ENCODE data around the gene CLN6.
"Not testable (repeated sequence)": the region's sequence is repeated elsewhere in the genome, so short reads cannot be mapped to it uniquely, and the experiment has no call there.

CLN6 gene

DNA sequence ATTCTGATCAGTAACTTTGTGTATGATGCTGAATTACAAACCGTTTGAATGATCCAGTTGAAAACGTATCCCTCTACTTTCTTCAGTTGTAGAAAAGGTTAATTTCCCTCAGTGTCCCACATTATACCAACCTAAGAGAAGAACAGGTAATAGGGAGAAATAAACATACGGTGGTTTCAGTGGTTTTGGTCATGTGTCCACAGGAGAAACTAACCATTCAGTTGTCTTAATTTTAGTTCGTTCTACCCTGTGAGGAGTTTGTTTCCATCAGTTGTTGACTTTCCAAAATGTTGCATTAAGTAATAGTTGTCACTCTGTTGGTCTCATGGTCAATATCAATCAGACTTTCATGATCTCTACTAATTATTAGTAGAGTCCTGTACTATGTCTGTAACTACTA is 39.5 kb downstream of the CLN6 start:
- no peak for DNase-seq (ENCODE audit: low read depth)

- no peak for DNase-seq (ENCODE audit: low read depth)
These were observed 40.9 kb downstream of the CLN6 start for GRCh38 chr15:68188647-68189046.

DNA sequence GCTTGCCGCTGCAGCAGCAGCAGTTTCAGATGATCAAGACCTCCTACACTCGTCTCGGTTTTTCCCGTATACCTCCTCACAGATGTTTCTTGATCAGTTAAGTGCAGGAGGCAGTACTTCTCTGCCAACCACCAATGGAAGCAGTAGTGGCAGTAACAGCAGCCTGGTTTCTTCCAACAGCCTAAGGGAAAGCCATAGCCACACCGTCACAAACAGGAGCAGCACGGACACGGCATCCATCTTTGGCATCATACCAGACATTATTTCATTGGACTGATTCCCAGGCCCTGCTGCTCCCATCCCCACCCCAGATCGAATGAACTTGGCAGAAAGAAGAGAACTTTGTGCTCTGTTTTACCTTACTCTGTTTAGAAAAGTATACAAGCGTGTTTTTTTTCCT is 42.0 kb downstream of the CLN6 start:
- no peak for DNase-seq (ENCODE audit: low read depth)

DNA sequence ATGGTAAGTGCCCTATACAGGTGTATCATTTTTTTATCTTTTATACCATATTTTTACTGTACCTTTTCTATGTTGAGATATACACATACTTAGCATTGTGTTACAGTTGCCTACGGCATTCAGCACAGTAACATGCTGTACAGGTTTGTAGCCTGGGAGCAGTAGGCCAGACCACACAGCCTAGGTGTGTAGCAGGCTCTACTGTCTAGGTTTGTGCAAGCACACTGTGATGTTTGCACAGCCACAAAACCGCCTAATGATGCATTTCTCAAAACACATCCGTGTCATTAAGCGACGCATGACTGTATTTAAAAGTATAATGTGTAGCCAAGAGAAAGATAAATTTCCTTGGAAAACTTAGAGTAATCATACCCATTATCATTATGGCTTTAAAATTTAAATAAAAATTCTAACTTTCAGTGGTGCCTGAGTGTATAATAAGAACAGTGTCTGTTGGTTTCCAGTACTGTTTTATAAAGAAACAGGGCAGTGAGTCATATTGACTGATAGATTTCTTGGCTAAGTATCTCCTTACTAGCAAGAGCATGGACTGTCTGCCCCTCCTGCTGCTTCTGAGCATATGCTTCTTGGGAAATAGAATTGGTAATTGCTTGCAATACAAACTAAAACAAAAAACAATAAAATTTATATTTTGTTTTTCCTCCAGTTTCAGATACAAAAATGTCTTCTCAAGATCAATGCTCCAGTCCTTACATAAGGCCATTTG is 42.7 kb downstream of the CLN6 start:
- no peak for DNase-seq (ENCODE audit: low read depth)

DNA sequence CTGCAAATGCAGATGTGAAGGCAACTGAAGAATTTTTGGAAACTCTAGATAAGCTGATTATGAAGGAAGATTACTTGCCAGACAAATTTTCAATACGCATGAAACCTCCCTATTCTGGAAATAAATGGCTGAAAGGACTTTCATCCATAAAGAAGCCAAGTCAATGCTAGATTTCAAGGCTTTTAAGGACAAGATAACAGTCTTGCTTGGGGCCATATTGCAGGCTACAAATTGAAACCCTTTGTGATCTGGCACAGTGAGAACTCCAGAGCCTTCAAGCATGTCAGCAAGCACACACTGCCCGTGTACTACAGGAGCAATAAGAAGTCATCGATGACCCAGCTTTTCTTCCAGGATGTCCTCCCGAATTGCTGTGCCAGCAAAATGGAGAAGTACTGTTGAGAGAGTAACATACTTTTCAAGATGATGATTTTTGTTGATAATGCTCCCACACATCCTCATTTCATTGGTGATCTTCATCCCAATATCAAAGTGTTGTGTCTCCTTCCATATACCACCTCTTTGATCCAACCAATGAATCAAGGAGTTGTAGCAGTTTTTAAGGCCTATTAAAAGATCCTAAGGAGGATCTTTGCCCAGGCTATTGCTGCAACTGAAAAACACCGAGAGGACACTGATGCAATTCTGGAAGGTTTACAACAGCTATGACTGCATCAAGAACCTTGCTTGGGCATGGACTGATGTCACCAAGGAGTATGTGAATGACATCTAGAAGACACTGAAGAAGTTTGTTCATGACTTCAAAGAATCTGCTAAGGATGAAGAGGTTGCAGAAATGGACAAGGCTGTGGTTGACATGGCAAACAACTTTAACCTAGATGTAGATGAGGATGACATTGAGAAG is 44.7 kb downstream of the CLN6 start:
- DNase-seq (ENCODE audit: low read depth) = no peak

DNA sequence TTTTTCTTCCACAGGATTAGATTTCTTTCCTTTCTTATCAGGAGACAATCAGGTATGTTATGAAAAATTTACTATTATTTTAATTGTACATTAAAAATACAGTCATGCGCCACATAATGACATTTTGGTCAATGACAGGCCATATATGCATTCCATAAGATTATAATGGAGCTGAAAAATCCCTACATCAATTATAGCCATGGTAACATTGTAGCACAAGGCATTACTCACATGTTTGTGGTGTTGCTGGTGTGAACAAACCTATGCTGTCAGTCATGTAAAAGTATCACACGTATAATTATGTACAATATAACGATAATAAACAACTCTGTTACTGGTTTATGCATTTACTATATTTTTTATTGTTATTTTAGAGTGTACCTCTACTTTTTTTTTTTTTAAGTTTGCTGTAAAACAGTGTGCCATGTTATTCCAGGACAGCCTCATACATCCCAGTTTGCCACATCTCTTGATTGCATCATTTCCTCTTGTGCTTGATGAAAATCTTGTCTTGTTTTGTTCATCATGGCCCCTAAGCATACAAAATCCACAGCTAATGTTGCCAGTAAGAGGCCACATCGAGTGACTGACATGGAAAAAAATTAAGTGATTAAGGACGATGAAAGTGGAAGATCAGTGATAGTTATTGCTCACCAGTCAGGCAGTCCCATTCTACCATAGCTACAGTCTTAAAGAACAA is 45.8 kb downstream of the CLN6 start:
- DNase-seq (ENCODE audit: low read depth) = no peak

- no peak for DNase-seq (ENCODE audit: low read depth)
These were observed 51.8 kb downstream of the CLN6 start for GRCh38 chr15:68177742-68178141.

DNA sequence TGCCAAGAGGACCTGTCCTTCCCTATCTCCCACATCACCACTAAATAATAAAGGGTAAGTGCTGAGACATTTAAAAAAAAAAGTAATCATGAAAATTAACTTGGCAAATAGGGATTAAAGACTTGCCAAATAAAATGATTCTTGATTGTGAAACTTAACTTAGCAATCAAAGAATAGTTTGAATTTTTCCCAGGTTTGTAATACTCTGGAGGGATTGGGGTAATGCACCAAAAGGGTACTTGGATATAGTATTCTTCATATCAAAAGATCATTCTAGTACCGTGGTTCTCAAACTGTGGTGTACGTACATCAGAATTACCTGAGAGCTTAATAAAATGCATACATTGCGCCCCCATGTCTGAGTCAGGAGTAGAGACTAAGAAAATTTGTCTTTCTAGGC is 52.9 kb downstream of the CLN6 start:
- DNase-seq (ENCODE audit: low read depth) = no peak

- DNase-seq (ENCODE audit: low read depth) = no peak
These were observed 54.0 kb downstream of the CLN6 start for GRCh38 chr15:68175526-68175925.

DNA sequence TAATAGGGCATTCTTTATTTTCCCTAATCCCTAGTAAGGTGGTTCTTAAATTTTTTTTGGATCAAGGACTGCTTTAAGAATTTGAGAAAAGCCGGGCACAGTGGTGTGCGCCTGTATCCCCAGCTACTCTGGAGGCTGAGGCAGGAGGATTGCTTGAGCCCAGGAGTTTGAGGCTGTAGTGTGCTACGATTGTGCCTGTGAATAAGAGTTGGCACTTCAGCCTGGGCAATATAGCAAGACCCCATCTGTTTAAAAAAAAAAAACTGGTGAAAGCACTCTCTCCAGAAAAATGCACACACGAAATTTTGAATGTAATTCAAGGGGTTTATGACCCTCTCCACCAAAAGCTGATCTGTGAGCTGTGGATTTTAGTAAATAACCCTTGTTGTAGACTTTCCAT is 56.4 kb downstream of the CLN6 start:
- DNase-seq (ENCODE audit: low read depth) = no peak

- DNase-seq (ENCODE audit: low read depth) = not testable (repeated sequence)
These were observed 57.5 kb downstream of the CLN6 start for GRCh38 chr15:68172037-68172436.

GRCh38 chr15:68166847-68167246 is 62.7 kb downstream of the CLN6 start:
- DNase-seq (ENCODE audit: low read depth) = no peak

DNA sequence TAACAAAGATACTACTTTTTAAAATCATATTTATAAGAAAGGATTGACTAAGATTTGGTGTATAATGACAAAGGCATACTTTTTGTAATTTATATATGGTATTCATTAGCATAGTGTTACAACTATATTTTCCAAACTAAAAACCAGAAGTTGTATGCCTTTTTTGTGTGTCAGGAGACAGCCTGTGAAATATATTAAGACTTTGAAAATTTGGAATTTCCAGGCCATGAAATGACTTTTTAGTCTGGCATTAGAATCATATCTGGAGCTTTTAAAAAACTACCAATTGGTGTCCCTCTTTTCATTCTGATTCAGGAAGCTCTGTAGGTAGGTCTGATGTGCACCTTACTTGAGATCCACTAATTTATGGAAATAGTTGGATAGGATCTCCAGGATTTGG is 66.3 kb downstream of the CLN6 start:
- DNase-seq (ENCODE audit: low read depth) = no peak

- DNase-seq (ENCODE audit: low read depth) = no peak
These were observed 71.4 kb downstream of the CLN6 start for GRCh38 chr15:68158046-68158628.

- DNase-seq (ENCODE audit: low read depth) = no peak
These were observed 72.5 kb downstream of the CLN6 start for GRCh38 chr15:68157074-68157473.

Measured in CMK (cell line).